SK-N-SH treated with all-trans-retinoic acid at 6 μM for 48 hours (cell line): ENCODE data around the gene EPB41L5.

Experiments used
- ATAC-seq: fragments of 200-7000 bp; cut with Tn5 transposase; 3 replicates; pipeline ENCODE4 v1.9.1; 2020; ENCODE audit warnings: mild to moderate bottlenecking, moderate library complexity
- ARNTL ChIP-seq: fragments of 450-650 bp; formaldehyde crosslinking; IDR thresholded peaks from 2 replicates; pipeline ENCODE4 v1.5.0; 2020; ENCODE audit warnings: low read depth, mild to moderate bottlenecking, moderate library complexity, borderline replicate concordance
- CREB5 ChIP-seq: fragments of 250-450 bp; sonication (Bioruptor Pico); IDR thresholded peaks from 2 replicates; pipeline ENCODE4 v1.5.1; 2020; ENCODE audit warnings: low read depth, mild to moderate bottlenecking, moderate library complexity
- CSDC2 ChIP-seq: fragments of 250-450 bp; sonication (Bioruptor Pico); IDR thresholded peaks from 2 replicates; pipeline ENCODE4 v1.5.0; 2020; ENCODE audit warnings: mild to moderate bottlenecking, moderate library complexity
- CSRNP3 ChIP-seq: fragments of 250-450 bp; sonication (Bioruptor Pico); IDR thresholded peaks from 2 replicates; pipeline ENCODE4 v1.5.1; 2021; ENCODE audit warnings: mild to moderate bottlenecking, moderate library complexity
- ESRRG ChIP-seq: fragments of 250-450 bp; sonication (Bioruptor Pico); IDR thresholded peaks from 2 replicates; pipeline ENCODE4 v1.6.1; 2021; ENCODE audit warnings: mild to moderate bottlenecking
- GLIS3 ChIP-seq: fragments of 250-450 bp; sonication (Bioruptor Pico); IDR thresholded peaks from 2 replicates; pipeline ENCODE4 v1.5.0; 2020; ENCODE audit warnings: mild to moderate bottlenecking, moderate library complexity
- OSR1 ChIP-seq: fragments of 250-450 bp; sonication (Bioruptor Pico); IDR thresholded peaks from 2 replicates; pipeline ENCODE4 v1.8.0; 2022; ENCODE audit warnings: moderate library complexity, mild to moderate bottlenecking, inconsistent platforms
- PATZ1 ChIP-seq: fragments of 250-450 bp; sonication (Bioruptor Pico); IDR thresholded peaks from 2 replicates; pipeline ENCODE4 v1.8.0; 2020; ENCODE audit warnings: mild to moderate bottlenecking, moderate library complexity, borderline replicate concordance
- POU6F1 ChIP-seq: fragments of 250-450 bp; sonication (Bioruptor Pico); IDR thresholded peaks from 2 replicates; pipeline ENCODE4 v1.8.0; 2021; ENCODE audit warnings: low read depth, mild to moderate bottlenecking, moderate library complexity, borderline replicate concordance
- PPARA ChIP-seq: fragments of 250-450 bp; sonication (Bioruptor Pico); IDR thresholded peaks from 2 replicates; pipeline ENCODE4 v1.5.0; 2020; ENCODE audit warnings: mild to moderate bottlenecking, borderline replicate concordance
- RARB ChIP-seq: fragments of 250-450 bp; sonication (Bioruptor Pico); IDR thresholded peaks from 2 replicates; pipeline ENCODE4 v1.8.0; 2021; ENCODE audit warnings: mild to moderate bottlenecking, moderate library complexity
- SNAI2 ChIP-seq: fragments of 250-450 bp; sonication (Bioruptor Pico); IDR thresholded peaks from 2 replicates; pipeline ENCODE4 v1.5.0; 2020; ENCODE audit warnings: mild to moderate bottlenecking, moderate library complexity
- TCF4 ChIP-seq: fragments of 250-450 bp; sonication (Bioruptor Pico); IDR thresholded peaks from 2 replicates; pipeline ENCODE4 v1.8.0; 2021; ENCODE audit warnings: mild to moderate bottlenecking, moderate library complexity, borderline replicate concordance
- TOX ChIP-seq: fragments of 250-450 bp; sonication (Bioruptor Pico); IDR thresholded peaks from 2 replicates; pipeline ENCODE4 v1.8.0; 2021; ENCODE audit warnings: mild to moderate bottlenecking, moderate library complexity, borderline replicate concordance
- TSHZ2 ChIP-seq: fragments of 250-450 bp; sonication (Bioruptor Pico); IDR thresholded peaks from 2 replicates; pipeline ENCODE4 v1.5.0; 2020; ENCODE audit warnings: mild to moderate bottlenecking, moderate library complexity
- ZC3H10 ChIP-seq: fragments of 250-450 bp; sonication (Bioruptor Pico); IDR thresholded peaks from 2 replicates; pipeline ENCODE4 v1.5.1; 2021; ENCODE audit warnings: mild to moderate bottlenecking, moderate library complexity
- ZFP3 ChIP-seq: fragments of 250-450 bp; sonication (Bioruptor Pico); IDR thresholded peaks from 2 replicates; pipeline ENCODE4 v1.5.0; 2020; ENCODE audit warnings: mild to moderate bottlenecking, moderate library complexity
- ZFP30 ChIP-seq: fragments of 450-650 bp; formaldehyde crosslinking; IDR thresholded peaks from 2 replicates; pipeline ENCODE4 v1.5.0; 2022; ENCODE audit warnings: mild to moderate bottlenecking, moderate library complexity
- ZNF565 ChIP-seq: fragments of 450-650 bp; formaldehyde crosslinking; conservative IDR thresholded peaks from 2 replicates; pipeline ENCODE4 v1.5.0; 2020; ENCODE audit warnings: low read depth, mild to moderate bottlenecking, moderate library complexity
- ZNF8 ChIP-seq: fragments of 450-650 bp; formaldehyde crosslinking; IDR thresholded peaks from 2 replicates; pipeline ENCODE4 v1.5.0; 2020; ENCODE audit warnings: mild to moderate bottlenecking, moderate library complexity

The EPB41L5 gene

DNA sequence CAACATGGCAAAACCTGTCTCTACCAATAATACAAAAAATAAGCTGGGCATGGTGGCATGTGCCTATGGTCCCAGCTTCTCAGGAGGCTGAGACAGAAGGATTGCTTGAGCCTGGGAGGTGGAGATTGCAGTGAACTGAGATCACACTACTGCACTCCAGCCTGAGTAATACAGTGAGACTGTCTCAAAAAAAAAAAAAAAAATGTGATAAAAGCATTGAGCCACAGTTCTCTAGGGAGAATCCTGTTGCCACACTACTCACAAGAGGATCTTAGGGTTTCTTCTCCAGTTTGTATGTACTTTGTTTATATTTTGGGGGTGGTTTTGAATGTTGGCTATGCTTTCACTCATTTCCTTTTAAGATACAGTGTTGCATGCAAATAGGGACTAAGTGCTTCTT is 148.3 kb downstream of the EPB41L5 start:
- ATAC-seq = no peak
- no peak for TF ChIP-seq ZC3H10
- no peak for TF ChIP-seq TOX
- no peak for TF ChIP-seq GLIS3
- no peak for TF ChIP-seq SNAI2
- no peak for TF ChIP-seq PATZ1 (CRISPR knock-in tag)
- TF ChIP-seq OSR1 (CRISPR knock-in tag) = no peak
- TF ChIP-seq TSHZ2 (CRISPR knock-in tag) = no peak
- TF ChIP-seq CREB5 (CRISPR knock-in tag) = no peak
- TF ChIP-seq ZNF565 = no peak
- no peak for TF ChIP-seq ESRRG (CRISPR knock-in tag)
- no peak for TF ChIP-seq CSDC2
- TF ChIP-seq ZFP30 = no peak
- TF ChIP-seq, all 23 proteins: peak for 0

DNA sequence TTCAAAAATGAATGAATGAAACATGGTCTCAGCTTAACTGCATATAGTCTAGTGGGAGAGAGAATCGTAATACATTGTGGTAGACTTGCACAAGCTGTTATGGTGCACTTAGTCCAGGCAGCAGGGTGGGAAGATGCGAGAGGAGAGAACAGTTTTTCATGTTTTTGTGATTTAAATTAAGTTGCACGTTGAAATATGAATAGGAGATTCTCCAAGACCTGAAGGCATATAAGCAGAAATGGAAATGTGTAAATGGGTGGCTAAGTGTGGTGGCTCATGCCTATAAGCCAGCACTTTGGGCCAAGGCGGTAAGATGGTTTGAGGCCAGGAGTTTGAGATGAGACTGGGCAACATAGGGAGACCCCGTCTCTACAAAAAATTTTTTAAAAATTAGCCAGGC is 149.8 kb downstream of the EPB41L5 start:
- no peak for ATAC-seq
- TF ChIP-seq SNAI2 = no peak
- TF ChIP-seq PATZ1 (CRISPR knock-in tag) = no peak
- no peak for TF ChIP-seq PPARA (CRISPR knock-in tag)
- no peak for TF ChIP-seq POU6F1 (CRISPR knock-in tag)
- TF ChIP-seq TCF4 (CRISPR knock-in tag) = no peak

DNA sequence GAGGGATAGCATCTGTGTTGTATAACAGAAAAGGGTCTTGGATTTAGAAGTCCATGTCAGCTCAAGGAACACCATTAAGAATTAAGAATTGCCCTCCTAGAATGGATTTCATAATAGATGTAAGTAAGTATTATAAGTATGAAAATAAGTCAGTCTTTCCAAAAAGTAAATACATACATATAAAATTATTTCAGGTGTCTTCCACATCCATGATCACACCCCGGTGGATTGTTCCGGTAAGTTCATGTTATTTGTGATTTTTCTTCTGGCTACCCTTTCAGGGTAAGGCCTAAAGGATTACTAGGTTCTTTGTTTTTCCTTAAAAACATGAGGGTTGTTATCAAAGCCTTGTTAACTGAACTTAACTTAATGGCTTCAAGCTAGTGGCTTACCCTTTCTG is 154.4 kb downstream of the EPB41L5 start:
- ATAC-seq = no peak
- TF ChIP-seq PPARA (CRISPR knock-in tag) = no peak
- TF ChIP-seq CSRNP3 (CRISPR knock-in tag) = no peak
- no peak for TF ChIP-seq ARNTL
- no peak for TF ChIP-seq ZC3H10
- no peak for TF ChIP-seq ZFP3 (CRISPR knock-in tag)
- no peak for TF ChIP-seq GLIS3
- TF ChIP-seq POU6F1 (CRISPR knock-in tag) = no peak
- TF ChIP-seq RARB = no peak
- no peak for TF ChIP-seq ZNF565
- no peak for TF ChIP-seq ZNF8
- no peak for TF ChIP-seq CSDC2
- no peak for TF ChIP-seq PATZ1 (CRISPR knock-in tag)
- no peak for TF ChIP-seq ESRRG (CRISPR knock-in tag)
- no peak for TF ChIP-seq TSHZ2 (CRISPR knock-in tag)
